GM06990 (cell line): ENCODE data around the gene EHBP1.
"Not testable (repeated sequence)": the region's sequence is repeated elsewhere in the genome, so short reads cannot be mapped to it uniquely, and the experiment has no call there.

Source experiments
- DNase-seq: peaks from one replicate; pipeline ENCODE4 v3.0.0-alpha.2; 2011; ENCODE audit not compliant: insufficient read length; ENCODE audit errors: extremely low read depth
- H3K27me3 ChIP-seq: replicated peaks from 2 replicates; pipeline ENCODE4 v1.6.0; 2011; ENCODE audit warnings: low read length; ENCODE audit not compliant: control insufficient read depth, insufficient read depth
- H3K36me3 ChIP-seq: 2 replicates; pipeline ENCODE4 v1.5.1; 2011; ENCODE audit warnings: low read length; ENCODE audit not compliant: control insufficient read depth, insufficient read depth
- H3K4me3 ChIP-seq: replicated peaks from 2 replicates; pipeline ENCODE4 v1.5.1; 2011; ENCODE audit warnings: low read depth, mild to moderate bottlenecking, control low read depth, low read length
- TF ChIP-seq, protein P1 (sequence below): IDR thresholded peaks from 2 replicates; pipeline ENCODE4 v1.5.1; 2011; ENCODE audit warnings: low read length, control low read depth, mild to moderate bottlenecking, inconsistent platforms; ENCODE audit not compliant: insufficient read depth, poor library complexity, severe bottlenecking

The EHBP1 gene

GRCh38 chr2:62745891-62746481 lies 40.5 kb downstream of the EHBP1 start:
- Histone ChIP-seq H3K27me3 (no peaks in the 10 kb centered on the region), H3K4me3 (no peak overlapping the region), H3K36me3 (no peaks in the 10 kb centered on the region)
- TF ChIP-seq, protein P1, sequence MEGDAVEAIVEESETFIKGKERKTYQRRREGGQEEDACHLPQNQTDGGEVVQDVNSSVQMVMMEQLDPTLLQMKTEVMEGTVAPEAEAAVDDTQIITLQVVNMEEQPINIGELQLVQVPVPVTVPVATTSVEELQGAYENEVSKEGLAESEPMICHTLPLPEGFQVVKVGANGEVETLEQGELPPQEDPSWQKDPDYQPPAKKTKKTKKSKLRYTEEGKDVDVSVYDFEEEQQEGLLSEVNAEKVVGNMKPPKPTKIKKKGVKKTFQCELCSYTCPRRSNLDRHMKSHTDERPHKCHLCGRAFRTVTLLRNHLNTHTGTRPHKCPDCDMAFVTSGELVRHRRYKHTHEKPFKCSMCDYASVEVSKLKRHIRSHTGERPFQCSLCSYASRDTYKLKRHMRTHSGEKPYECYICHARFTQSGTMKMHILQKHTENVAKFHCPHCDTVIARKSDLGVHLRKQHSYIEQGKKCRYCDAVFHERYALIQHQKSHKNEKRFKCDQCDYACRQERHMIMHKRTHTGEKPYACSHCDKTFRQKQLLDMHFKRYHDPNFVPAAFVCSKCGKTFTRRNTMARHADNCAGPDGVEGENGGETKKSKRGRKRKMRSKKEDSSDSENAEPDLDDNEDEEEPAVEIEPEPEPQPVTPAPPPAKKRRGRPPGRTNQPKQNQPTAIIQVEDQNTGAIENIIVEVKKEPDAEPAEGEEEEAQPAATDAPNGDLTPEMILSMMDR = no peak
- no peak for DNase-seq

DNA sequence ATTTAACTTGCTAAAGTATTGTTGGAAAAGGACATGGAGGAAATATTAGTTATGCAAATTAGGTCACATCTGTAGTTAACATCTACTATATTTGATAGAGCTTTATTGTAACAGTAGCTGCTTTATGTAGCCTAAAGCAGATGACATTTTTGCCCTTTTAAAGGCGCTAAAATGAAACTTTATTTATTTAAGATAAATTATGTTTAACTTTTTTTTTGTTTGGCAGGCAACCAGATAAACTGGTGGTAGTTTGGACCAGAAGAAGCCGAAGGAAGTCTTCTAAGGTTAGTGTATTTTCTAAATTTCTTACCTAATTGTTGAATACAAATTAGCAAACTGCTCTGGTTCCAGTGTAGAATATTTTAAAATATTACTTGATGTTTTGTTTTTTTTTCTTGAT lies 41.7 kb downstream of the EHBP1 start:
- H3K27me3 ChIP-seq = no peaks in the 10 kb centered on the region
- DNase-seq = no peak
- H3K4me3 ChIP-seq = no peak overlapping the region
- no peaks in the 10 kb centered on the region for H3K36me3 ChIP-seq
- TF ChIP-seq, protein P1 = no peak

DNA sequence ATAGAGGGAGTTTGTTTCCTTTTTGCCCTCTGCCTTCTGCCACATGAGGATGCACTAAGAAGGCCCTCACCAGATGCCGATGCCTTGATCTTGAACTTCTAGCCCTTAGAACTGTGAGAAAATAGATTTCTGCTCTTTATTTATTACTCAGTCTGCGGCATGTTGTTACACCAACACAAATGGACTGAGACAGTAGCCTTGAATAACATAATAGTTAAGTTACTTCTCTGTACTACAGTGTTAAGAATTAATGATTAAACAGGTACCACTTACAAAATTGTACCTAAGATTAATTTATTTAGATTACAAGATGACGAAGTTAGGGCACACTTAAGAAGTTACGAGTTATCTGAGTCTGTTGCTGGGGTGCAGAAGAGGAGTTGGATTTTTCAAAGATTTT lies 42.4 kb downstream of the EHBP1 start:
- no peaks in the 10 kb centered on the region for H3K27me3 ChIP-seq
- no peak for DNase-seq
- TF ChIP-seq, protein P1 = no peak
- no peak overlapping the region for H3K4me3 ChIP-seq
- H3K36me3 ChIP-seq = no peaks in the 10 kb centered on the region

DNA sequence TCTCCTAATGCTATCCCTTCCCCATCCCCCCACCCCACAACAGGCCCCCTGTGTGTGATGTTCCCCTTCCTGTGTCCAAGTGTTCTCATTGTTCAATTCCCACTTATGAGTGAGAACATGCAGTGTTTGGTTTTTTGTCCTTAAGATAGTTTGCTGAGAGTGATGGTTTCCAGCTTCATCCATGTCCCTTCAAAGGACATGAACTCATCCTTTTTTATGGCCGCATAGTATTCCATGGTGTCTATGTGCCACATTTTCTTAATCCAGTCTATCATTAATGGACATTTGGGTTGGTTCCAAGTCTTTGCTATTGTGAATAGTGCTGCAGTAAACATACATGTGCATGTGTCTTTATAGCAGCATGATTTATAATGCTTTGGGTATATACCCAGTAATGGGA lies 43.6 kb downstream of the EHBP1 start:
- not testable (repeated sequence) for DNase-seq, H3K4me3 ChIP-seq, H3K36me3 ChIP-seq, H3K27me3 ChIP-seq

DNA sequence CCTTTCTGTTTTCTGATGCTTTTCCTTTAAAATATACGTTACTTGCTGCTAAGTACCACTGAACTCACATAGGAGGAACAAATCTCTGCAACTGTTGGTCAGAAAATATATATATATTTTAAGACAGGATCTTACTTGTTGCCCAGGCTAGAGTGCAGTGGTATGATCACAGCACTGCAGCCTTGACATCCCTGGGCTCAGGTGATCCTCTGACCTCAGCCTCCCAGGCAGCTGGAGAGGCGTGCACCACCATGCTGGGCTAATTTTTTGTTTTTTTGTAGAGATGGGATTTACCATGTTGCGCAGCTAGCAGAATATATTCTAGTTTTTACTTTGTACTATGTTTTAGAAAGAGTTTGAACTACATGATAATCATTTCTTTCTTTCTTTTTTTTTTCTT lies 51.5 kb downstream of the EHBP1 start:
- Histone ChIP-seq H3K4me3 (no peak overlapping the region), H3K27me3 (no peaks in the 10 kb centered on the region), H3K36me3 (no peaks in the 10 kb centered on the region)
- no peak for DNase-seq
- TF ChIP-seq, protein P1 = no peak

DNA sequence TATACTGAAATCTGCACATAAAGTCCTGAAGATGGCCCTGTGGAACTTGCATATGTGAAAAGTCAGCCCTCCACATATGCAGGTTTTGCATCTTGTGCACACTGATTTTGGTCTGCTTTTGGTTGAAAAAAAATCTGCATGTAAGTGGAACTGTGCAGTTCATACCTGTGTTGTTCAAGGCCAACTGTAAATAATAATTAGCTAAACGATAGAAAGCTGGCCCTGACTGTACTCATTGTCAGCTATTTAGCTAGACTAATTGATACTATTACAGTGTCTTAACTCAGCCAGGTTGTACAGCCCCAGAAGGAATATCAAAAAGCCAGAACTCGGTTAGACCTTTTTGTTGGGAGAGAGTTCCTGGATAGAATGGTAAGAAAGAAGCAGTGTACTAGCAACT lies 54.5 kb downstream of the EHBP1 start:
- Histone ChIP-seq H3K27me3 (no peaks in the 10 kb centered on the region), H3K36me3 (no peaks in the 10 kb centered on the region), H3K4me3 (no peak overlapping the region)
- DNase-seq = no peak
- TF ChIP-seq, protein P1 = no peak
